B cell (primary cell): Measurements from ENCODE around the gene RCBTB2. TPM values are rescaled to one million over a fixed set of nuclear protein-coding genes. Genes with fewer than 3 reads are reported as not detected.

Experiments
- ATAC-seq: fragments of 200-7000 bp; cut with Tn5 transposase; one replicate; pipeline ENCODE4 v1.10.0; 2021; ENCODE audit warnings: low read depth, mild to moderate bottlenecking, moderate number of reproducible peaks, moderate library complexity
- CTCF ChIA-PET: fragments of 350-600 bp; sonication (Branson Sonifier 250); formaldehyde crosslinking; loops from one replicate; lab custom pipeline; 2021; ENCODE audit warnings: antibody characterized with exemption, inconsistent platforms; lab: Charles Lee
- POLR2A ChIA-PET: fragments of 350-600 bp; sonication (Branson Sonifier 250); formaldehyde crosslinking; loops from one replicate; lab custom pipeline; 2021; ENCODE audit warnings: antibody characterized with exemption; lab: Charles Lee
- DNase-seq: peaks from one replicate; pipeline ENCODE4 v3.0.0; 2013
- H2AFZ ChIP-seq: 2 replicates; pipeline ENCODE4 v1.6.1; 2012; ENCODE audit warnings: mild to moderate bottlenecking, low read depth, low read length; ENCODE audit not compliant: insufficient read depth, poor library complexity, severe bottlenecking
- H3K27ac ChIP-seq, 2 donors: 1 replicate in 1 of 2; 2 replicates in 1 of 2; pipeline ENCODE4 v1.5.1; 2012 to 2013; ENCODE audit warnings: low read length in 2 of 2, mild to moderate bottlenecking in 2 of 2, moderate library complexity in 1 of 2
- H3K27me3 ChIP-seq, 4 experiments: fragments of 200-600 bp in 1 of 4; sonication (generic) in 1 of 4; replicated peaks in 1 of 4; 1 replicate in 2 of 4; 2 replicates in 2 of 4; pipeline versions ENCODE4 v1.6.1 to v1.7.0; 2013 to 2016; ENCODE audit warnings: low read length in 3 of 4, mild to moderate bottlenecking in 2 of 4, mixed read lengths in 1 of 4, moderate library complexity in 1 of 4; ENCODE audit not compliant: insufficient read depth in 4 of 4, control insufficient read depth in 3 of 4; ENCODE audit errors: control extremely low read depth in 1 of 4
- H3K36me3 ChIP-seq, 2 experiments: replicated peaks in 1 of 2; 1 replicate in 1 of 2; 2 replicates in 1 of 2; pipeline versions ENCODE4 v1.6.1 to v1.7.1; 2013; ENCODE audit warnings: low read length in 1 of 2; ENCODE audit not compliant: insufficient read depth in 2 of 2, control insufficient read depth in 1 of 2; ENCODE audit errors: control extremely low read depth in 1 of 2, extremely low read depth in 1 of 2
- H3K4me1 ChIP-seq, 2 donors: fragments of 200-600 bp in 1 of 2; sonication (generic) in 1 of 2; 1 replicate in 1 of 2; 2 replicates in 1 of 2; pipeline versions ENCODE4 v1.5.1 to v1.6.1; 2013 to 2017; ENCODE audit warnings: low read length in 2 of 2; ENCODE audit not compliant: control insufficient read depth in 2 of 2, insufficient read depth in 2 of 2
- H3K4me2 ChIP-seq: replicated peaks from 2 replicates; pipeline ENCODE3; 2012; ENCODE audit warnings: mild to moderate bottlenecking, low read depth, low read length; ENCODE audit not compliant: poor library complexity, severe bottlenecking
- H3K4me3 ChIP-seq, 5 experiments: fragments of 200-600 bp in 1 of 5; sonication (generic) in 1 of 5; 1 replicate in 3 of 5; 2 replicates in 2 of 5; pipeline versions ENCODE4 v1.5.1 to v1.7.0; 2011 to 2016; ENCODE audit warnings: low read length in 4 of 5, mild to moderate bottlenecking in 4 of 5, low read depth in 2 of 5, control low read depth in 1 of 5, moderate library complexity in 1 of 5; ENCODE audit not compliant: insufficient read depth in 1 of 5; ENCODE audit errors: control extremely low read depth in 1 of 5, extremely low read depth in 1 of 5
- H3K79me2 ChIP-seq: fragments of 200-600 bp; sonication (generic); one replicate; pipeline ENCODE4 v1.6.0; 2016; ENCODE audit warnings: low read length; ENCODE audit not compliant: control insufficient read depth, insufficient read depth
- H3K9ac ChIP-seq: fragments of 200-600 bp; sonication (generic); 2 replicates; pipeline ENCODE4 v1.6.1; 2017; ENCODE audit warnings: mild to moderate bottlenecking, low read length, moderate library complexity
- H3K9me3 ChIP-seq, 3 donors: one replicate each; pipeline versions ENCODE4 v1.6.1 to v1.7.1; 2013; ENCODE audit warnings: low read length in 2 of 3; ENCODE audit not compliant: control insufficient read depth in 2 of 3, insufficient read depth in 1 of 3; ENCODE audit errors: control extremely low read depth in 1 of 3
- H4K20me1 ChIP-seq: 2 replicates; pipeline ENCODE4 v1.6.0; 2012; ENCODE audit warnings: mild to moderate bottlenecking, low read length; ENCODE audit not compliant: insufficient read depth, control insufficient read depth, poor library complexity, severe bottlenecking
- H3K27ac Mint-ChIP-seq: one replicate; pipeline ENCODE4 v1.8.0; 2021; ENCODE audit warnings: mixed read lengths
- H3K27me3 Mint-ChIP-seq: one replicate; pipeline ENCODE4 v1.8.0; 2021; ENCODE audit warnings: mixed read lengths
- H3K4me1 Mint-ChIP-seq: one replicate; pipeline ENCODE4 v1.8.0; 2021; ENCODE audit warnings: mixed read lengths
- H3K4me3 Mint-ChIP-seq: one replicate; pipeline ENCODE4 v1.8.0; 2021; ENCODE audit warnings: mixed read lengths
- H3K9me3 Mint-ChIP-seq: one replicate; pipeline ENCODE4 v1.8.0; 2022; ENCODE audit warnings: mixed read lengths; ENCODE audit not compliant: insufficient read depth
- EZH2 ChIP-seq: IDR thresholded peaks from 2 replicates; pipeline ENCODE4 v1.6.1; 2012; ENCODE audit warnings: borderline replicate concordance, low read depth, mild to moderate bottlenecking, moderate library complexity, low read length; ENCODE audit not compliant: insufficient read depth, poor library complexity, severe bottlenecking
- WGBS: methylation state at CpG from one replicate; pipeline ENCODE4 v1.1.5; 2013; ENCODE audit warnings: missing lambda C conversion rate; ENCODE audit not compliant: insufficient coverage; 5-methylcytosine and 5-hydroxymethylcytosine counted together
- intact Hi-C: fragments of 100-400 bp; cut with micrococcal nuclease; formaldehyde crosslinking; loops from one replicate; pipeline ENCODE4 v1.10.0; 2022
- polyA plus RNA-seq: library from polyadenylated mRNA; depleted of rRNA; stranded (reverse); fragments of >200 nt; gene quantifications from 2 replicates; pipeline ENCODE4 v1.2.3, GENCODE V29; 2012
- total RNA-seq, 2 donors: library from RNA; stranded (reverse); fragments of 120-200 nt in 1 of 2; gene quantifications; 1 replicate in 1 of 2; 2 replicates in 1 of 2; pipeline versions ENCODE4 v1.2.3 to v1.2.4, GENCODE V29; 2013 to 2022
- TF ChIP-seq, protein P1 (sequence below): fragments of 200-600 bp; IDR thresholded peaks from one replicate; pipeline ENCODE4 v1.8.0; 2022; ENCODE audit warnings: antibody characterized with exemption, mild to moderate bottlenecking

Gene RCBTB2
- total and polyA plus RNA-seq, 2 donors (not counting 1 experiment from before 2014, with no cell fraction given) = 1.4 to 2.7 TPM

GRCh38 chr13:48573213-48574007 lies 40.5 kb upstream of the RCBTB2 start:
- Histone ChIP-seq H3K4me2 (no peak overlapping the region), H3K9ac (no peak overlapping the region), H3K4me1 (peaks cover 17 to 31% of the 10 kb centered on the region in 2 donors), H3K9me3 (peaks cover 0 to 17% (median 0%) of the 10 kb centered on the region in 3 donors), H3K27ac (no peak overlapping the region), H3K4me3 (no peak overlapping the region), H3K36me3 (no peaks in the 10 kb centered on the region), H4K20me1 (peaks cover 1% of the 10 kb centered on the region), H3K27me3 (peaks cover 0 to 82% (median 70%) of the 10 kb centered on the region in 4 experiments), H3K79me2 (no peaks in the 10 kb centered on the region), H2AFZ (no peak overlapping the region)
- CTCF ChIA-PET = interaction anchor here (0.9 kb wide), 2 partner anchors 8 to 447 kb away, joined by 3 to 5 read pairs; no protein-coding TSS in a partner anchor
- no peak for ATAC-seq
- Mint-ChIP-seq H3K27me3 (peaks cover 72% of the 10 kb centered on the region), H3K27ac (no peak overlapping the region), H3K4me1 (peaks cover 29% of the 10 kb centered on the region), H3K9me3 (no peaks in the 10 kb centered on the region), H3K4me3 (no peak overlapping the region)
- intact Hi-C loops = loop anchor here (1.0 kb wide), 1 partner anchor 11 kb away; no protein-coding TSS in a partner anchor
- POLR2A ChIA-PET = no interaction called here
- DNase-seq = no peak
- TF ChIP-seq, protein P1, sequence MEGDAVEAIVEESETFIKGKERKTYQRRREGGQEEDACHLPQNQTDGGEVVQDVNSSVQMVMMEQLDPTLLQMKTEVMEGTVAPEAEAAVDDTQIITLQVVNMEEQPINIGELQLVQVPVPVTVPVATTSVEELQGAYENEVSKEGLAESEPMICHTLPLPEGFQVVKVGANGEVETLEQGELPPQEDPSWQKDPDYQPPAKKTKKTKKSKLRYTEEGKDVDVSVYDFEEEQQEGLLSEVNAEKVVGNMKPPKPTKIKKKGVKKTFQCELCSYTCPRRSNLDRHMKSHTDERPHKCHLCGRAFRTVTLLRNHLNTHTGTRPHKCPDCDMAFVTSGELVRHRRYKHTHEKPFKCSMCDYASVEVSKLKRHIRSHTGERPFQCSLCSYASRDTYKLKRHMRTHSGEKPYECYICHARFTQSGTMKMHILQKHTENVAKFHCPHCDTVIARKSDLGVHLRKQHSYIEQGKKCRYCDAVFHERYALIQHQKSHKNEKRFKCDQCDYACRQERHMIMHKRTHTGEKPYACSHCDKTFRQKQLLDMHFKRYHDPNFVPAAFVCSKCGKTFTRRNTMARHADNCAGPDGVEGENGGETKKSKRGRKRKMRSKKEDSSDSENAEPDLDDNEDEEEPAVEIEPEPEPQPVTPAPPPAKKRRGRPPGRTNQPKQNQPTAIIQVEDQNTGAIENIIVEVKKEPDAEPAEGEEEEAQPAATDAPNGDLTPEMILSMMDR = no peak
- TF ChIP-seq EZH2 = no peak
- WGBS = 75% methylated on average over 2 of the region's 7 CpGs
